GM12891 (cell line): ENCODE results near the gene VPS51.

Experiments used
- POLR2A ChIP-seq: IDR thresholded peaks from 2 replicates; pipeline ENCODE4 v1.6.1; 2011; ENCODE audit warnings: low read depth, low read length, control low read depth
- POLR2AphosphoS5 ChIP-seq: IDR thresholded peaks from 2 replicates; pipeline ENCODE4 v1.6.1; 2011; ENCODE audit warnings: low read depth, low read length, control low read depth
- SPI1 ChIP-seq: IDR thresholded peaks from 2 replicates; pipeline ENCODE4 v1.6.1; 2011; ENCODE audit warnings: low read depth, low read length, control low read depth

DNA sequence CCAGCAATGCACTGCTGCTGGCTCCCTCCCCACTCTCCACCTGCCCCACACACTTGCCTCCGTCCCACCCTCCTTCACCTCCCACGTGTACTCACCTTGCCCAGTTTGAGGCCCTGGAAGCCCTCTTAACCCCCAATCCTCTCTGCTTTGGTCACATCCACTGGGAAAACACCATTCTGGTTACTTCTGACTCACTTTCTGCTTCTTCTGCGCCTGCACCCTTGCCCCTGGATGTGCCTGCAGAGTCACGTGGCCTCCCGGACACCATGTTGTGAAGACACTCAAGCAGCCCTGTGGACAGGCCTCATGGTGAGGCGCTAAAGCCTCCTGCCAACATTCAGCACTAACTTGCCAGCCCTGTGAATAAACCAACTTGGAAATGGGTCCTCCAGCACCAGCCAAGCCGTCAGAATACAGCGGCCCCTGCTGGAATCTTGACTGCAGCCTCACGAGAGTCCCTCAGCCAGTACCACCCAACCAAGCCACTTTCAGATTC is 35.1 kb upstream of the VPS51 start:
- no peak for TF ChIP-seq POLR2AphosphoS5
- TF ChIP-seq SPI1 = no peak
- no peak for TF ChIP-seq POLR2A
